Endothelial cell (in vitro differentiated cells): Measurements from ENCODE around the gene EP400. TPM values are rescaled to one million over a fixed set of nuclear protein-coding genes. Genes with fewer than 3 reads are reported as not detected.

ENCODE experiments used
- DNase-seq: peaks from one replicate; pipeline ENCODE4 v3.0.0; 2021; ENCODE audit warnings: low spot score
- H3K27ac Mint-ChIP-seq: one replicate; pipeline ENCODE4 v1.8.0; 2021; ENCODE audit warnings: mixed read lengths, inconsistent platforms; ENCODE audit not compliant: unreplicated experiment
- H3K27me3 Mint-ChIP-seq: one replicate; pipeline ENCODE4 v1.8.0; 2021; ENCODE audit warnings: mild to moderate bottlenecking, moderate library complexity, mixed read lengths, inconsistent platforms; ENCODE audit not compliant: unreplicated experiment
- H3K36me3 Mint-ChIP-seq: one replicate; pipeline ENCODE4 v1.8.0; 2021; ENCODE audit warnings: mild to moderate bottlenecking, low read depth, mixed read lengths, inconsistent platforms; ENCODE audit not compliant: unreplicated experiment
- H3K4me1 Mint-ChIP-seq: one replicate; pipeline ENCODE4 v1.8.0; 2021; ENCODE audit warnings: mild to moderate bottlenecking, mixed read lengths, inconsistent platforms; ENCODE audit not compliant: unreplicated experiment
- H3K4me3 Mint-ChIP-seq: one replicate; pipeline ENCODE4 v1.8.0; 2021; ENCODE audit warnings: mild to moderate bottlenecking, mixed read lengths, inconsistent platforms; ENCODE audit not compliant: unreplicated experiment
- H3K9me3 Mint-ChIP-seq: one replicate; pipeline ENCODE4 v1.8.0; 2021; ENCODE audit warnings: mixed read lengths, inconsistent platforms; ENCODE audit not compliant: unreplicated experiment
- CTCF ChIP-seq: fragments of 200-600 bp; sonication (generic); IDR thresholded peaks from one replicate; pipeline ENCODE4 v1.5.0; 2021; ENCODE audit warnings: antibody characterized with exemption; ENCODE audit not compliant: unreplicated experiment
- total RNA-seq: library from RNA; stranded (reverse); fragmentation: NEBNext Ultra II Directional; extraction: Animal tissue kit (Norgen Biotek cat#: 25700); gene quantifications from one replicate; pipeline ENCODE4 v1.2.1, GENCODE V29; 2021; ENCODE audit not compliant: unreplicated experiment

EP400 gene
- total RNA-seq, 1 donor from 2014 or later, result 66.2 TPM

- DNase-seq, result no peak
- Mint-ChIP-seq H3K36me3 (peaks cover 28% of the 10 kb centered on the region), H3K4me1 (no peaks in the 10 kb centered on the region), H3K27ac (no peak overlapping the region), H3K4me3 (peak overlapping the region; percentile 16), H3K27me3 (peaks cover 2% of the 10 kb centered on the region), H3K9me3 (no peaks in the 10 kb centered on the region)
- no peak for TF ChIP-seq CTCF
These were observed 56.4 kb downstream of the EP400 start for GRCh38 chr12:132006056-132006680.

GRCh38 chr12:132007041-132007440, 57.3 kb downstream of the EP400 start:
- no peak for DNase-seq
- no peak for TF ChIP-seq CTCF
- peaks cover 2% of the 10 kb centered on the region for H3K27me3 Mint-ChIP-seq
- H3K27ac Mint-ChIP-seq, result no peak overlapping the region
- H3K9me3 Mint-ChIP-seq, result no peaks in the 10 kb centered on the region
- peaks cover 36% of the 10 kb centered on the region for H3K36me3 Mint-ChIP-seq
- H3K4me1 Mint-ChIP-seq, result no peaks in the 10 kb centered on the region
- no peak overlapping the region for H3K4me3 Mint-ChIP-seq

- peaks cover 56% of the 10 kb centered on the region for H3K36me3 Mint-ChIP-seq
- H3K4me3 Mint-ChIP-seq, result no peak overlapping the region
- no peaks in the 10 kb centered on the region for H3K9me3 Mint-ChIP-seq
- H3K4me1 Mint-ChIP-seq, result no peaks in the 10 kb centered on the region
- TF ChIP-seq CTCF, result no peak
- DNase-seq, result no peak
- H3K27ac Mint-ChIP-seq, result no peak overlapping the region
- peaks cover 2% of the 10 kb centered on the region for H3K27me3 Mint-ChIP-seq
These were observed 59.7 kb downstream of the EP400 start for GRCh38 chr12:132009336-132009859.

GRCh38 chr12:132012919-132013568, 63.3 kb downstream of the EP400 start:
- no peak for TF ChIP-seq CTCF
- Mint-ChIP-seq H3K9me3 (no peaks in the 10 kb centered on the region), H3K36me3 (peaks cover 71% of the 10 kb centered on the region), H3K27ac (no peak overlapping the region), H3K4me3 (peak overlapping the region; percentile 11), H3K4me1 (no peaks in the 10 kb centered on the region), H3K27me3 (no peaks in the 10 kb centered on the region)
- no peak for DNase-seq
